Right lobe of liver (tissue), 4 donors: ENCODE results near the gene TAOK3.

ENCODE experiments used
- POLR2A ChIP-seq: fragments of 450-650 bp; IDR thresholded peaks from one replicate; pipeline ENCODE4 v1.6.1; 2017; ENCODE audit warnings: antibody characterized with exemption, mild to moderate bottlenecking
- TF ChIP-seq, protein P1 (sequence below), 4 donors: fragments of 200-600 bp in 3 of 4; fragments of 450-650 bp in 1 of 4; IDR thresholded peaks; one replicate each; pipeline versions ENCODE4 v1.5.1 to v1.8.0; 2016 to 2022; ENCODE audit warnings: antibody characterized with exemption in 4 of 4, mild to moderate bottlenecking in 2 of 4
- donor health status: DM: no; HTN: no; CAD: no.
- donor health status: DM: no; HTN: no; CAD: no.
- donor health status: DM: no; HTN: yes; CAD: no.

DNA sequence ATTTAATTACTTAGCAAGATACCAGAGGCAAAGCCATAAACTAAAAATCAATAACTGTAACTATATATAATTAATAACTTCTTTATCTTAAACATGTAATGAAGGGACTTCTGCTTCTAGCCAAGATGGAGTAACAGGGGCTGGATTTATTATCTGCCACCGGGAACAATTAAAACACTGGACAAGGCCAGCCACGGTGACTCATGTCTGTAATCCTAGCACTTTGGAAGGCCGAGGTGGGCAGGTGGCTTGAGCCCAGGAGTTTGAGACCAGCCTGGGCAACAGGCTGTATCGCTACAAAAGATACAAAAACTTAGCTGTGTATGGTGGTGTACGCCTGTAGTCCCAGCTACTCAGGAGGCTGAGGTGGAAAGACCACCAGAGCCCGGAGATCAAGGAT lies 113.6 kb downstream of the TAOK3 start:
- no peak for TF ChIP-seq POLR2A
- TF ChIP-seq, protein P1, sequence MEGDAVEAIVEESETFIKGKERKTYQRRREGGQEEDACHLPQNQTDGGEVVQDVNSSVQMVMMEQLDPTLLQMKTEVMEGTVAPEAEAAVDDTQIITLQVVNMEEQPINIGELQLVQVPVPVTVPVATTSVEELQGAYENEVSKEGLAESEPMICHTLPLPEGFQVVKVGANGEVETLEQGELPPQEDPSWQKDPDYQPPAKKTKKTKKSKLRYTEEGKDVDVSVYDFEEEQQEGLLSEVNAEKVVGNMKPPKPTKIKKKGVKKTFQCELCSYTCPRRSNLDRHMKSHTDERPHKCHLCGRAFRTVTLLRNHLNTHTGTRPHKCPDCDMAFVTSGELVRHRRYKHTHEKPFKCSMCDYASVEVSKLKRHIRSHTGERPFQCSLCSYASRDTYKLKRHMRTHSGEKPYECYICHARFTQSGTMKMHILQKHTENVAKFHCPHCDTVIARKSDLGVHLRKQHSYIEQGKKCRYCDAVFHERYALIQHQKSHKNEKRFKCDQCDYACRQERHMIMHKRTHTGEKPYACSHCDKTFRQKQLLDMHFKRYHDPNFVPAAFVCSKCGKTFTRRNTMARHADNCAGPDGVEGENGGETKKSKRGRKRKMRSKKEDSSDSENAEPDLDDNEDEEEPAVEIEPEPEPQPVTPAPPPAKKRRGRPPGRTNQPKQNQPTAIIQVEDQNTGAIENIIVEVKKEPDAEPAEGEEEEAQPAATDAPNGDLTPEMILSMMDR (IDR thresholded peaks at IDR 0.05): no peak
